ENCODE results near the gene RFX4. TPM values are rescaled to one million over a fixed set of nuclear protein-coding genes. Genes with fewer than 3 reads are reported as not detected.

The RFX4 gene
- total RNA-seq, 4 donors from 2014 or later = not detected

DNA sequence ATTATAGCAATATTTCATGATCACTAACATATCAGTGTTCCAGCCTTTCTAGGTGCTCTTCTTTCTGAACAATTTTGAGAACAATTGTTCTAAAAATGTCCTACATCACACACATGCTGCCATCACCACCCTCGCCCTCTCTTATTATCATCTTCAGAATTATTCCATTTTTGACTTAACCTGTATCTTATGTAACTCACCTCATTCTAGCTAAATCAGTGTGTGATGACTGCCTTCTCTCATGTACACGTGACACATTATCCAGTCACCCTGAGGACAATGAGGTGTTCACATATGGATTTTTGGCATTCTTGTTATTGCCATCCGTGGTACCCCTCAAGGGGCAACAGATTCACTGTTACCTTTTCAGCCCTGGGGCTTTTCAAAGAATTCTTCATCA lies 87.3 kb downstream of the RFX4 start:
- Histone ChIP-seq H3K36me3 (no peaks in the 10 kb centered on the region), H3K4me3 (no peak overlapping the region), H3K27ac (no peak overlapping the region), H3K9me3 (no peaks in the 10 kb centered on the region), H3K27me3 (peaks cover 0 to 70% (median 0%) of the 10 kb centered on the region in 4 donors), H3K4me1 (no peaks in the 10 kb centered on the region)
- intact Hi-C loops (cut with DNase I) = no loop called here
- TF ChIP-seq CTCF (IDR thresholded peaks at IDR 0.05) = no peak
- no peak for TF ChIP-seq POLR2A (IDR thresholded peaks at IDR 0.05)
- WGBS, 2 donors = 63 to 69% methylated on average over 3 of the region's 3 CpGs
- no peak for DNase-seq

- peaks cover 0 to 70% (median 0%) of the 10 kb centered on the region in 4 donors for H3K27me3 ChIP-seq
- no peak for DNase-seq
- 57 to 63% methylated on average over 6 of the region's 6 CpGs for WGBS, 2 donors
- no peaks in the 10 kb centered on the region for H3K36me3 ChIP-seq
- no peaks in the 10 kb centered on the region for H3K4me1 ChIP-seq
- TF ChIP-seq CTCF (IDR thresholded peaks at IDR 0.05) (no peak), POLR2A (IDR thresholded peaks at IDR 0.05) (no peak)
- H3K4me3 ChIP-seq = no peak overlapping the region
- intact Hi-C loops (cut with DNase I) = no loop called here
- H3K27ac ChIP-seq = no peak overlapping the region
- no peaks in the 10 kb centered on the region for H3K9me3 ChIP-seq
These were observed 89.0 kb downstream of the RFX4 start for GRCh38 chr12:106671840-106672239.

GRCh38 chr12:106672314-106673025 lies 89.7 kb downstream of the RFX4 start:
- no peak for DNase-seq
- Histone ChIP-seq H3K27me3 (peaks cover 0 to 64% (median 0%) of the 10 kb centered on the region in 4 donors), H3K27ac (no peak overlapping the region), H3K9me3 (no peaks in the 10 kb centered on the region), H3K4me3 (no peak overlapping the region), H3K36me3 (no peaks in the 10 kb centered on the region), H3K4me1 (no peaks in the 10 kb centered on the region)
- intact Hi-C loops (cut with DNase I) = no loop called here
- 23% methylated on average over 8 of the region's 8 CpGs for WGBS, 2 donors
- TF ChIP-seq POLR2A (IDR thresholded peaks at IDR 0.05) = no peak

GRCh38 chr12:106673141-106673540 lies 90.3 kb downstream of the RFX4 start:
- TF ChIP-seq POLR2A (IDR thresholded peaks at IDR 0.05) (no peak), CTCF (IDR thresholded peaks at IDR 0.05) (no peak)
- intact Hi-C loops (cut with DNase I) = no loop called here
- H3K4me1 ChIP-seq = no peaks in the 10 kb centered on the region

DNA sequence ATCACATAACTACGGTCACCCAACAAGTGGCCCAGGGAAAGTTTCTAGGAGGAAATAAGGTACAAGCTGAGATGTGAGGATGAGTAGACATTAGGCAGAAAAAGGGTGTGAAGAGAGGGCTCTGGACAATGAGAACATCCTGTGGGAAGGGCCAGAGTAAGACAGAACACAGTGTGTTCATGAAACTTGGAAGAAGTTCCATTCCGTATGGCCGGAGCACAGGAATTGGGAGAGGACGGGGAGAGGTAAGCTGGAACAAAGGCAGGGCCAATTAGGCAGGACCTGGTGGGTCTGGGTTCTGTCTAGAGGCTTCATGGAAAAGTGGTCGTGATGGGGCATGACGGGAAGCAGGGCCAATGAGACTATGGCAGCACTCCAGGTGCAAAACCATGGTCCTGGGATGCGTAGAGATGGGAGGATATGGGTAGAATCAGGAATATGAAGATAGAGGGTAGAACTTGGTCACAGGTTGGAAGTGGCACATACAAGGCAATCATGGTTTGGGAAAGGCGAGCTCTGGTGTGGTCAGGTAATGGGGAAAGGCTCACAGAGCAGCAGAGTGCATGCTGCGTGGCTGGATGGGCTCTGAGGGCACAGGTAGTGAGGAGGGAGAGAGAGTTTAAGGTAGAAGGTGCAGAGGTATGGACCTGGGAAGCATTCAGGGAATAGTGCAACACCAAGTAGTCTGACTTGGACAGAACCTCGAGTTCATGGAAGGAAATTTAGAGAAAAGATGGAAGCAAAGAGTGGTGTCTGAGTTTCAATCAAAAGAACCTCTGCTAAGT lies 93.0 kb downstream of the RFX4 start:
- peaks cover 0 to 50% (median 0%) of the 10 kb centered on the region in 4 donors for H3K27me3 ChIP-seq
- H3K9me3 ChIP-seq = no peaks in the 10 kb centered on the region
- H3K4me3 ChIP-seq = no peak overlapping the region
- intact Hi-C loops (cut with DNase I) = no loop called here
- 76 to 82% methylated on average over 10 of the region's 10 CpGs for WGBS, 2 donors
- no peaks in the 10 kb centered on the region for H3K4me1 ChIP-seq
- TF ChIP-seq CTCF (IDR thresholded peaks at IDR 0.05) (no peak), POLR2A (IDR thresholded peaks at IDR 0.05) (no peak)
- no peaks in the 10 kb centered on the region for H3K36me3 ChIP-seq
- H3K27ac ChIP-seq = no peak overlapping the region
- DNase-seq = no peak

More at GRCh38 chr12:106673141-106673540, 90.3 kb downstream of the RFX4 start:
- H3K27me3 ChIP-seq = peaks cover 0 to 58% (median 0%) of the 10 kb centered on the region in 4 donors
- no peak for DNase-seq
- 46 to 59% methylated on average over 8 of the region's 8 CpGs for WGBS, 2 donors
- H3K4me3 ChIP-seq = no peak overlapping the region
- no peaks in the 10 kb centered on the region for H3K36me3 ChIP-seq
- no peak overlapping the region for H3K27ac ChIP-seq
- H3K9me3 ChIP-seq = no peaks in the 10 kb centered on the region

Data from esophagus squamous epithelium (tissue), 5 donors.